RPMI7951 (cell line): ENCODE results near the gene ZNF618. TPM values are rescaled to one million over a fixed set of nuclear protein-coding genes. Genes with fewer than 3 reads are reported as not detected.

Experiments
- DNase-seq: peaks from one replicate; pipeline ENCODE4 v3.0.0-alpha.2; 2012; ENCODE audit warnings: low read depth
- total RNA-seq: library from RNA; depleted of rRNA; stranded (reverse); fragments of >200 nt; shearing (Covaris generic); gene quantifications from 2 replicates; pipeline ENCODE4 v1.2.3, GENCODE V29; 2014

Gene ZNF618
- total RNA-seq, 1 experiment from 2014 or later = 2.9 TPM

- no peak for DNase-seq
Observed at GRCh38 chr9:113882636-113883164, 6.6 kb downstream of the ZNF618 start.

- no peak for DNase-seq
Observed at GRCh38 chr9:113885183-113886025, 9.3 kb downstream of the ZNF618 start.

- DNase-seq = peak; percentile 33
Observed at GRCh38 chr9:113886026-113886369, 9.9 kb downstream of the ZNF618 start.

GRCh38 chr9:113886466-113886865 is 10.4 kb downstream of the ZNF618 start:
- DNase-seq = peak; percentile 54

- peak; percentile 24 for DNase-seq
Observed at GRCh38 chr9:113886933-113887332, 10.8 kb downstream of the ZNF618 start.

GRCh38 chr9:113887436-113887835 is 11.3 kb downstream of the ZNF618 start:
- DNase-seq = peak; percentile 53

- no peak for DNase-seq
Observed at GRCh38 chr9:113888336-113888735, 12.2 kb downstream of the ZNF618 start.

GRCh38 chr9:113888976-113889375 is 12.9 kb downstream of the ZNF618 start:
- no peak for DNase-seq

- no peak for DNase-seq
Observed at GRCh38 chr9:113890704-113891103, 14.6 kb downstream of the ZNF618 start.

GRCh38 chr9:113892861-113893491 is 16.9 kb downstream of the ZNF618 start:
- no peak for DNase-seq

GRCh38 chr9:113894166-113894565 is 18.1 kb downstream of the ZNF618 start:
- no peak for DNase-seq

GRCh38 chr9:113895526-113895925 is 19.4 kb downstream of the ZNF618 start:
- DNase-seq = peak; percentile 50

- DNase-seq = no peak
Observed at GRCh38 chr9:113896713-113897112, 20.6 kb downstream of the ZNF618 start.

- no peak for DNase-seq
Observed at GRCh38 chr9:113898151-113898550, 22.0 kb downstream of the ZNF618 start.

- no peak for DNase-seq
Observed at GRCh38 chr9:113898596-113898995, 22.5 kb downstream of the ZNF618 start.

GRCh38 chr9:113899205-113899604 is 23.1 kb downstream of the ZNF618 start:
- no peak for DNase-seq

GRCh38 chr9:113901221-113901688 is 25.1 kb downstream of the ZNF618 start:
- no peak for DNase-seq

GRCh38 chr9:113903514-113904077 is 27.5 kb downstream of the ZNF618 start:
- no peak for DNase-seq

GRCh38 chr9:113906411-113907110 is 30.5 kb downstream of the ZNF618 start:
- DNase-seq = peak; percentile 17

- DNase-seq = peak; percentile 14
Observed at GRCh38 chr9:113907282-113907681, 31.2 kb downstream of the ZNF618 start.

- no peak for DNase-seq
Observed at GRCh38 chr9:113909421-113909820, 33.3 kb downstream of the ZNF618 start.
